ENCODE measurements around the gene IL31RA. TPM values are rescaled to one million over a fixed set of nuclear protein-coding genes. Genes with fewer than 3 reads are reported as not detected.

The IL31RA gene
- total RNA-seq, 1 donor from 2014 or later = 0.17 TPM

GRCh38 chr5:55903121-55903701 is 52.1 kb downstream of the IL31RA start:
- TF ChIP-seq CTCF (IDR thresholded peaks at IDR 0.05; ENCODE audit: unreplicated experiment) = no peak
- Mint-ChIP-seq H3K36me3 (ENCODE audit: insufficient read depth) (no peaks in the 10 kb centered on the region), H3K9me3 (ENCODE audit: low read depth) (no peaks in the 10 kb centered on the region), H3K27me3 (no peaks in the 10 kb centered on the region), H3K4me1 (ENCODE audit: low read depth) (no peaks in the 10 kb centered on the region), H3K27ac (no peak overlapping the region), H3K4me3 (ENCODE audit: low read depth) (no peak overlapping the region)
- DNase-seq (ENCODE audit: low spot score, unreplicated experiment) = no peak

- Mint-ChIP-seq H3K4me3 (ENCODE audit: low read depth) (no peak overlapping the region), H3K9me3 (ENCODE audit: low read depth) (no peaks in the 10 kb centered on the region), H3K27ac (no peak overlapping the region), H3K4me1 (ENCODE audit: low read depth) (no peaks in the 10 kb centered on the region), H3K27me3 (no peaks in the 10 kb centered on the region), H3K36me3 (ENCODE audit: insufficient read depth) (no peaks in the 10 kb centered on the region)
- TF ChIP-seq CTCF (IDR thresholded peaks at IDR 0.05; ENCODE audit: unreplicated experiment) = no peak
- DNase-seq (ENCODE audit: low spot score, unreplicated experiment) = no peak
Observed at GRCh38 chr5:55904152-55904551, 53.0 kb downstream of the IL31RA start.

GRCh38 chr5:55905251-55905650 is 54.1 kb downstream of the IL31RA start:
- Mint-ChIP-seq H3K36me3 (ENCODE audit: insufficient read depth) (no peaks in the 10 kb centered on the region), H3K27me3 (no peaks in the 10 kb centered on the region), H3K9me3 (ENCODE audit: low read depth) (no peaks in the 10 kb centered on the region), H3K27ac (no peak overlapping the region), H3K4me3 (ENCODE audit: low read depth) (no peak overlapping the region), H3K4me1 (ENCODE audit: low read depth) (no peaks in the 10 kb centered on the region)
- no peak for DNase-seq (ENCODE audit: low spot score, unreplicated experiment)
- no peak for TF ChIP-seq CTCF (IDR thresholded peaks at IDR 0.05; ENCODE audit: unreplicated experiment)

- TF ChIP-seq CTCF (IDR thresholded peaks at IDR 0.05; ENCODE audit: unreplicated experiment) = no peak
- no peaks in the 10 kb centered on the region for H3K36me3 Mint-ChIP-seq (ENCODE audit: insufficient read depth)
- no peak for DNase-seq (ENCODE audit: low spot score, unreplicated experiment)
- no peak overlapping the region for H3K27ac Mint-ChIP-seq
- no peak overlapping the region for H3K4me3 Mint-ChIP-seq (ENCODE audit: low read depth)
- no peaks in the 10 kb centered on the region for H3K9me3 Mint-ChIP-seq (ENCODE audit: low read depth)
- H3K4me1 Mint-ChIP-seq (ENCODE audit: low read depth) = no peaks in the 10 kb centered on the region
- H3K27me3 Mint-ChIP-seq = no peaks in the 10 kb centered on the region
Observed at GRCh38 chr5:55907927-55908326, 56.8 kb downstream of the IL31RA start.

GRCh38 chr5:55908804-55909203 is 57.6 kb downstream of the IL31RA start:
- H3K4me1 Mint-ChIP-seq (ENCODE audit: low read depth) = no peaks in the 10 kb centered on the region
- no peak for TF ChIP-seq CTCF (IDR thresholded peaks at IDR 0.05; ENCODE audit: unreplicated experiment)

More at GRCh38 chr5:55908804-55909203, 57.6 kb downstream of the IL31RA start:
- Mint-ChIP-seq H3K4me3 (ENCODE audit: low read depth) (no peak overlapping the region), H3K9me3 (ENCODE audit: low read depth) (no peaks in the 10 kb centered on the region), H3K27ac (no peak overlapping the region), H3K27me3 (no peaks in the 10 kb centered on the region), H3K36me3 (ENCODE audit: insufficient read depth) (no peaks in the 10 kb centered on the region)
- DNase-seq (ENCODE audit: low spot score, unreplicated experiment) = no peak
